Loucy (cell line): Measurements from ENCODE around the gene PPP1R18.

Experiments used
- CTCF ChIP-seq: fragments of 200-600 bp; sonication (generic); conservative IDR thresholded peaks from 2 replicates; pipeline ENCODE4 v1.5.1; 2014; ENCODE audit warnings: mild to moderate bottlenecking, antibody characterized with exemption, low read length
- EZH2phosphoT487 ChIP-seq: fragments of 200-600 bp; IDR thresholded peaks from 2 replicates; pipeline ENCODE4 v1.6.1; 2018; ENCODE audit warnings: antibody characterized with exemption, mild to moderate bottlenecking, moderate library complexity, borderline replicate concordance

GRCh38 chr6:30656513-30656912, 29.9 kb downstream of the PPP1R18 start:
- TF ChIP-seq CTCF (no peak), EZH2phosphoT487 (no peak)
